GM18511 (cell line): ENCODE data around the gene TNFRSF19.
A peak's percentile ranks its signal among the peaks of the same experiment; 100 is the strongest.
"Not testable (repeated sequence)": the region's sequence is repeated elsewhere in the genome, so short reads cannot be mapped to it uniquely, and the experiment has no call there.

Source experiments
- ATAC-seq: cut with Tn5 transposase; IDR thresholded peaks from one replicate; pipeline ENCODE4 v1.9.1; 2021; ENCODE audit warnings: mild to moderate bottlenecking, moderate library complexity; ENCODE audit not compliant: unreplicated experiment

The TNFRSF19 gene

DNA sequence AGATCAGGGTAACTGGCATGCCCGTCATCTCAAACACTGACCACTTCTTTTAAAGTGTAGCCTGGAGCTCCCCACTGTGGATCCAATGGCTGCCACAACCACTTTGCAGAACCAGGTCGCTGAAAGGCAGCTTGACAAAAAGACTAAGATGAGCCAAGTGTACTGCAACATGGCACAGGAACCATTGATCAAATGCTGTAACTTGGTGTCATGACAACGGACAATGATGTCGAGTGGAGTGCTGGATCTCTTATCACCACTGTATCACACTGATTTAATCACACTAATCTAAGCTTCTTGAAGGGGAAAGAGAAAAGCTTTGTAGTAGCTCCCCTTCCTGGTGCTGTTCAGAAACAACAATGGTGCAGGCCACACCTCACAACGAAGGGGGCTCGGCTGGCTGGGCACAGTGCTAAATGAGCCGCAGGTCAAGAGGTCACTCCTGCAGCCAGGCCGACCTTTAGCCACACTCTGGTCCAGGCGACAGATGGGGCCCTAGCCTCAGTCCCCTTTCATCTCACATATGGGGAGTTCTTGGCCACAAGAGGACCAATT, 2.2 kb upstream of the TNFRSF19 start:
- no peak for ATAC-seq

GRCh38 chr13:23570921-23571315, 706 bp downstream of the TNFRSF19 start:
- no peak for ATAC-seq

DNA sequence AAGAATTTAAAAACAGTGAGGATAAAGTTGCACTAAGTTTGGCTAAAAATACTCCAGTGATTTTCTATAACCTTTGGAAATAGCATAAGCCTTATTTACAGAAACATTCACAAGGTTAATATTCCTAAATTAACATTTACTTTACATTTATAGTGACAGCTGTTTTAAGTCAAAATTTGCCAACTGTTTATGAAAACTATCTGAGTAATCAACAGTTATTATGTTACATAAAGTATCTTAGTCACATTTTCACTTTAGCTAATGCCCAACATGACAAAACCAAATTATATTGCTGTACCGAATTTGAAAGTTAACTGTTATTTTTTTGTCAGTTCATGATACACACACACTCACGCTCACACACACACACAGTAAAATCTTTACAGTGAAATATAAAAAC, 1.2 kb downstream of the TNFRSF19 start:
- no peak for ATAC-seq

DNA sequence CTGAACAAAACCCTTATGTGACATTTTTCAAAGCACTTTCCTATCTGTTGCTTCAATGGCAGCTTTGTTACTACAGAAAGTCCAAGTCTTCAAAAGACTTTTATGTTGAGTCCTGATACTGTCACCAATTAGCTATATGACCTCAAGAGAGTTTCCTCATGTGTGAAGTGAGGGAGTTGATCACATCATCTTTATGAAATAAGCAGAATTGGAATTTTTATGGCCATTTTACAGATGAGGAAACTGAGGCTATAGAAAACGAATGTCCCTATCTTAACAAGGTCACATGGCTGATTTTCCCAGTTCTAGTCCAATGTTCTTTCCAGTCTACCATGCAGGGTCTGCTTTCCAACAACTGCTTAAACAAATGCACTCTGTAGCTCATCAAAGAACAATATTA, 2.6 kb downstream of the TNFRSF19 start:
- no peak for ATAC-seq

DNA sequence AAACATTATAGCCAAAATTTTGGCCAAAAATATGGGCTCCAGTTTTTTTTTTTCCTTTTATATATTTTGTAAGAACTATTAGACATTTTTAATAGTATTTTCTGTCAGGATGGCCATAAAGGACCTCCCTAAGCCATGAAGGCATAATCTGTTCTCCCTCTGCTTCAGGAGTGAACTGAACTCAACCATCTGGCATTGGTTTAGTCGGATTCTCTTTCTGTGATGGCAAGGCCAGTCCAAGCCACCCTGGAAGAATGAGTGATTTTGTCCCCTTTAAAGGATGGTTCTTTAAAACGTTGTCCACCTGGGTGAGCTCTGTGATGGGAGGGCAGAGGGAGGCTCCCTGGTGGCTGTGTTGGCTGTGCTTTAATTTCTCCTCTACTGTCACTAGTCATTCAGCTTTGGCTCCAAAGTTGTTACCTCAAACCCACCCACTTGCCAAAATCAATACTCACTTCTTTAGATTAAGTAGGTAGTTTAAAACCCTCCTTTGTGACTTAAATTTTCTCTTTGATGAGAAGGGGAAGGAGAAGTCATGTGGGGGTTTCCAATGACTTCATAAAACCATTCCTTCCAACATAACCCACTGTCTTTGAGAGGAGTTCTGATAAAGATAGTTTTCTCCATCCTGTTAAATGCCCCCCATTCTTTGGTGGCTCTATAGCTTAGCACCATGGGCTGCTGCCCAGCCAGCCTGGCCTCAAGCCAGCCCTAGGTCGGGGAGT, 4.4 kb downstream of the TNFRSF19 start:
- no peak for ATAC-seq

DNA sequence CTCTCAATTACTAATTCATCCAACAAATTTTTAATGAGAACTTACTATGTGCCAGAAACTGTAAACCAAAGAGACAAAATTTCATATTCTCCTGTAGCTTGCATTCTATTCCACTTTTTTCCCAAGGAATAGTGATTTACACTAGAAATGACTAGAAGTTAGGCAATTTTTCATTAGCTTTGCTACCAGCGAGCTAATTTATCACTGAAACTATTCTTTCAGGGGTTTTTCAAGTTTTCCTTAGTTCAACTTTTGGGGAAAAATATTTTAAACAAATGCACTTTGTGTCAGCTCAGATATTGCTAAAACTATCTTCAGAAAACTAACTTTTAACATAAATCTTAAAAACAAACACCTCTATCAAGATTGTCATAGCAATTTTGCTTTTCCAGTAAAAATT, 5.4 kb downstream of the TNFRSF19 start:
- ATAC-seq, result no peak

DNA sequence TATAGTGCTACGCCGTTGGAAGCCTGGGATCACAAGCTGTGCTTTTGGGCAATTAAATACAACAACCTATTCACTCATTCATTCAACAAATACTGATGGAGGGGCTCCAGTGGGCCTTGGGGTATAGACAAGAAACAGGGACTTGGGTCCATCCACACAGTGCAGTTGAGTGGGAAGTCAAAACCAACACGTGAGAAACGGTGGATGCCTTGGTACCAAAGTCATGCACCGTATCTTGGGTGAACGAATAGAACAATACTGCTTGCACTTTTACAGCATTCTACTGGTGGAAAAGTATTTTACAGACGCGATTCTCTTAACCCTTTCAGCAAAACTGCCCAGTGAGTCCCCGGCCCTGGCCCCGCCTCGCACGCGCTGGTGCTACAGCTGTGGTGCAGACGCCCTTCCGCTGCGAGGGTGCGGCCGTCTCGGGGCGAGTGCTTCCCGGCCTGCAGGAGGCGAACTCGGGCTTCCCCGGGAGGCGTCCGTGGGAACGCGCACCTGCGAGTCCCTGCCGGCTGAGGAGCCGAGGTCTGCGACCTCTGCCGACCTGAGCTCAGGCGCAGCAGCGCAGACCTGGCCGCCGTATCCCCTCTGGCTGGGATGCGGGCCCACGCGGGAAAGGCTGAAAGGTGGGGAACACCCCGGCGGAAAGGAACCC, 8.3 kb downstream of the TNFRSF19 start:
- peak; percentile 71 for ATAC-seq

DNA sequence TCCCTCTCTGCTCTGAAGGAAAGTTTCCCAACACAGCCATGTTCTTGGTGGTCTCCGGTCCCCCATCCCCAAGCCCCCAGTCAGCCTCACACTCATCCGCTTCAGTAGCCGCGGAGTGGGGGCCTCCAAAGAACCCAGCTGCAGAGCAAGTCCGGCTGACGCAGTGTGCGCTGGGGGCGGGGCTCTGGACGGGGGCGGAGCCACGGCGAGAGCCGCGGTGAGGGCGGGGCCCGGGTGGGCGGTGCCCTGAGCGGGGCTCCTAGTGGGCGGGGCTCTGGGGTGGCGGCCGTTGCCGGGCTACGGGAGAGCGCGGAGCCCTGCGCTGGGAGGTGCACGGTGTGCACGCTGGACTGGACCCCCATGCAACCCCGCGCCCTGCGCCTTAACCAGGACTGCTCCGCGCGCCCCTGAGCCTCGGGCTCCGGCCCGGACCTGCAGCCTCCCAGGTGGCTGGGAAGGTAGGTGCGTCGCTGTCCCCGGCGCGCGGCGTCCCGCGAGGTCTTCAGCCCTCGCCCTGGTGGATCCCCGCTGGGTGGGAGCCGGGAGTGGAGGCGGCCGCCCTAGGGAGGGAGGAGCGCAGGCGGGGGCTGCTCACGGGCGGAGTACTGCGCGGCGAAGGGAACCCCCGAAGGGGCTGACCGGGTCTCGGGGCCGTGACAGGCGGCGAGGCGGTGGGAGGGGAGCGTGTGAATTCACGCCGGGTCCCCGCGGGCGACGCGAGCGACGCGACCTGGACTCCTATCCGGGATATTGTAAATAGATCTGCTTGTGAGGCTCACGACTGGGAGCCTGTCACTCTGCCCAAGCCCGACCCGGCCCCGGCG, 9.1 kb downstream of the TNFRSF19 start:
- ATAC-seq, result peak; percentile 88

DNA sequence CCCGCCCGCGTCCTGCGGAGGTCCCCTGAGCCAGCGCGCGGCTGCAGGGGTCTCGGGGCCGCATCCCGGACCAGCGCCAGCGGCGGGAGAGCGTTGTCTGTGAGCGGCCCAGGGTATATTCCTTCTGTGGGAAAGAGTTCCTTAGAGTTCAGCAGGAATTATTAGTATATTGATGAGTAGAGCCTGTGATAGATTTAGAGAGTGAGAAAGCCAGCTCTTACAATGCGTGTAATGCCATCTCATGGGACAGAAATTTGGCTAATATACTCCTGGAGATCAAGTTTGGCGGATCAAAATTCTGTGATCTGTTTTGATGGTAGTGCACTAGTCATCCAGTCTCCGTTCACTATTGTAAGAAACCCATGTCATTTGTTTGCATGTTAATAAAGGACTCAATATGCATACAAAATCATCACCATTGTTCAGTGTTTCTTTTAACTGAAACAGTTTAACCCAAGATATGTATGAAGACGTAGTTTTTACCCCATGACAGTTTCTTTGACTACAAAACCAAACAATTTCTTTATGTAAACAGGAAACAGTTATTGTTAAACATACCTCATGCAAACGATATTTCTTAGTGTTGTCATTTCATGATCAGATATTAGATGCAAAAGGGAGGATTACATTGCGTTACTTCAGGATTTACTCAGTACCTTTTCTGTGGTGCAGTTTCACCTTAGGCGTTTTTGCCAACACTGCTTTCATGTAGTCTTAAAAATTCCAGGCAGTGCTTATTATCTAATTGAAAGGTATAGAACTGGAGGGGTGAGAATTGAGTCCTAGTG, 9.9 kb downstream of the TNFRSF19 start:
- no peak for ATAC-seq

GRCh38 chr13:23580684-23581060, 10.5 kb downstream of the TNFRSF19 start:
- ATAC-seq, result no peak

- ATAC-seq, result no peak
Measured at GRCh38 chr13:23583491-23583890, 13.3 kb downstream of the TNFRSF19 start.

- no peak for ATAC-seq
Measured at GRCh38 chr13:23584275-23584674, 14.1 kb downstream of the TNFRSF19 start.

DNA sequence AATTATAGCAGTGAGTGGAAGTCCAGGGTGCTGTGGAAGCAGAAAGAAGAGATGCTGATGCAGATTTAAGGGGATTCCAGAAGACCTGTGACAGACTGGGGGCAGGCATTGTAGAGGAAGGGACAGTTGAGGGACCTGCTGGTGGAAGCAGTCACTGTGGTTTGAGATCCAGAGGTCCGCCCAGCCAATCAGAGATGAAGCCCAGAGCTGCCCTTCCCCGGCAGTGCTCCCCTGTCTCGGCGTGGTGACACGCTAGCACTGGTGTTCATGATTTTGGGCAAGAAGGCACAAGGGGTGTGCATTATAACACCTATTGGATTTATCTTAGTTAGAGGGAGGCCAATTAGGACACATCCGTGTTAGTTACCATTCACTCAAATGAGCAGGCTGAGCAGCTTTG, 16.1 kb downstream of the TNFRSF19 start:
- no peak for ATAC-seq

- ATAC-seq, result no peak
Measured at GRCh38 chr13:23588666-23589065, 18.5 kb downstream of the TNFRSF19 start.

GRCh38 chr13:23592596-23592995, 22.4 kb downstream of the TNFRSF19 start:
- no peak for ATAC-seq

GRCh38 chr13:23593148-23593547, 22.9 kb downstream of the TNFRSF19 start:
- no peak for ATAC-seq

- not testable (repeated sequence) for ATAC-seq
Measured at GRCh38 chr13:23594290-23594689, 24.1 kb downstream of the TNFRSF19 start.

GRCh38 chr13:23598369-23598768, 28.2 kb downstream of the TNFRSF19 start:
- ATAC-seq, result no peak

GRCh38 chr13:23599083-23599925, 29.1 kb downstream of the TNFRSF19 start:
- ATAC-seq, result no peak

DNA sequence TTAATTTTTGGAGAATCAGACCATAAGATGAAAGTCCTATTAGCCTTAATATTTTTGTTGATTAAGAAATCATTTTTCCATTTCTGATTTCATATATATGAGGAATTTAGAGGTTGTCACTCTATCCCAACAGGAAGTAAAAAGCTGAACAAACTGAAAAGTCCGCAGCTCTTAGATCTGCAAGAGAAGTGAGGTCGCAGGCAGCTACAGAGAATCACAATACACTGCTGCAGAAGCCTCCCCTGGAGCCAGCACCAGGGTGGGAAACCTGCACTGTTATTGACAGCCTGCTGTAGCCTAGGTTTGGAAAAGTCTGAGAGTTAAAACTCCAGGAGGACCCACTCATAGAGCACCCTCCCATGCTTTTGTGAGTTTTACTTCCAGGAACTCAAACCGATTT, 29.9 kb downstream of the TNFRSF19 start:
- no peak for ATAC-seq
